Brain microvascular endothelial cell (primary cell): ENCODE results near the gene ACOT4.
A peak's percentile ranks its signal among the peaks of the same experiment; 100 is the strongest.

Source experiments
- DNase-seq: peaks from one replicate; pipeline ENCODE4 v3.0.0-alpha.2; 2020
- H3K27ac ChIP-seq: fragments of 250-450 bp; sonication (Bioruptor Pico); 2 replicates; pipeline ENCODE4 v1.5.1; 2020; ENCODE audit warnings: mild to moderate bottlenecking, moderate library complexity
- H3K27me3 ChIP-seq: fragments of 250-450 bp; sonication (Bioruptor Pico); replicated peaks from 2 replicates; pipeline ENCODE4 v1.5.1; 2020; ENCODE audit warnings: mild to moderate bottlenecking
- H3K36me3 ChIP-seq: fragments of 250-450 bp; sonication (Bioruptor Pico); replicated peaks from 2 replicates; pipeline ENCODE4 v1.5.1; 2020; ENCODE audit warnings: mild to moderate bottlenecking
- H3K4me3 ChIP-seq: 2 replicates; pipeline ENCODE4 v1.5.1; 2011; ENCODE audit warnings: low read depth, mild to moderate bottlenecking, control low read depth, low read length, moderate library complexity
- in situ Hi-C: cut with HindIII; loops from 2 replicates; pipeline ENCODE4 v1.10.0; 2017; ENCODE audit warnings: low sequenced_read_pairs, low pct_ligation_motif_present
- TF ChIP-seq, protein P1 (sequence below): IDR thresholded peaks from 2 replicates; pipeline ENCODE4 v1.5.1; 2011; ENCODE audit warnings: low read depth, mild to moderate bottlenecking, moderate library complexity, low read length, control low read depth, inconsistent platforms; ENCODE audit errors: missing control alignments

ACOT4 gene

DNA sequence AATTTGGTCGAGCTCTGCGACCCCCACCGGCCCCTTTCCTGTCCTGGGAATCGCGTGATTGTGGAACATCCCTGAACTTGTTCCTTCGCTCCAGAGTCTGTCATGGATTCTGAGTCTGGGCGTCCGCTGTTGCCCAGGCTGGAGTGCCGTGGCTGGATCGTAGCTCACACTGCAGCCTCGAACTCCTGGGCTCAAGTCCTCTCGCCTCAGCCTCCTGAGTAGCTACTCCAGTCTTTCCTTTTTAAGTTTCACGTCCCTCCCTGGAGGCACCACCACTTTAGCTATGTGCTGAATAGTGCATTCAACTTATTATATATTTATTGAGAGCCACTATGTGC lies 21.3 kb downstream of the ACOT4 start:
- no peak for DNase-seq
- TF ChIP-seq, protein P1, sequence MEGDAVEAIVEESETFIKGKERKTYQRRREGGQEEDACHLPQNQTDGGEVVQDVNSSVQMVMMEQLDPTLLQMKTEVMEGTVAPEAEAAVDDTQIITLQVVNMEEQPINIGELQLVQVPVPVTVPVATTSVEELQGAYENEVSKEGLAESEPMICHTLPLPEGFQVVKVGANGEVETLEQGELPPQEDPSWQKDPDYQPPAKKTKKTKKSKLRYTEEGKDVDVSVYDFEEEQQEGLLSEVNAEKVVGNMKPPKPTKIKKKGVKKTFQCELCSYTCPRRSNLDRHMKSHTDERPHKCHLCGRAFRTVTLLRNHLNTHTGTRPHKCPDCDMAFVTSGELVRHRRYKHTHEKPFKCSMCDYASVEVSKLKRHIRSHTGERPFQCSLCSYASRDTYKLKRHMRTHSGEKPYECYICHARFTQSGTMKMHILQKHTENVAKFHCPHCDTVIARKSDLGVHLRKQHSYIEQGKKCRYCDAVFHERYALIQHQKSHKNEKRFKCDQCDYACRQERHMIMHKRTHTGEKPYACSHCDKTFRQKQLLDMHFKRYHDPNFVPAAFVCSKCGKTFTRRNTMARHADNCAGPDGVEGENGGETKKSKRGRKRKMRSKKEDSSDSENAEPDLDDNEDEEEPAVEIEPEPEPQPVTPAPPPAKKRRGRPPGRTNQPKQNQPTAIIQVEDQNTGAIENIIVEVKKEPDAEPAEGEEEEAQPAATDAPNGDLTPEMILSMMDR, result no peak
- Histone ChIP-seq H3K27me3 (no peaks in the 10 kb centered on the region), H3K27ac (no peak overlapping the region), H3K36me3 (no peaks in the 10 kb centered on the region), H3K4me3 (peak overlapping the region; percentile 60)
- in situ Hi-C loops, result no loop called here

DNA sequence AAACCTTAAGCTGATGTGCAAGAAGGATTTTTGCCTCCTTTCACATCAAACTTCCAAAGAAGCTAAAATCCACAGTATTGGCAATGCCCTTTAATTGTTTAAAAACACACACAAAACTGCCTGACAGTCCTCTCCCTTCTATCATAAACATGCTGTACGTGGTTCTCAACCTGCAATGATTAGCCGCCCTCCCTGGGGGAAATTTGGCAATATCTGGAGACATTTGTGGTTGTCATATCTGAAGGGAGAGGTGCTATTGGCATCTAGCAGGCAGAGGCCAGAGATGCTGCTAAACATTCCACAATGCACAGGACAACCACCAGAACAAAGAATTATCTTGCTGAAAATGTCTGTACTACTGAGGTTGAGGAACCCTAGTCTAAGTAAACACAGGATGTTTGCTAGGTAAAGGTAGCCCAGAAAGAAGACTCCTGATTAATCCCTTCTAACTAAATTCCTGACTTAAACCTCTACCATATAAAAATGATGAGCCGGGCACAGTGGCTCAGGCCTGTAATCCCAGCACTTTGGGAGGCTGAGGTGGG lies 21.8 kb downstream of the ACOT4 start:
- DNase-seq, result no peak
- Histone ChIP-seq H3K4me3 (no peak overlapping the region), H3K27ac (no peak overlapping the region), H3K36me3 (no peaks in the 10 kb centered on the region), H3K27me3 (no peaks in the 10 kb centered on the region)
- TF ChIP-seq, protein P1, result no peak
- in situ Hi-C loops, result no loop called here

DNA sequence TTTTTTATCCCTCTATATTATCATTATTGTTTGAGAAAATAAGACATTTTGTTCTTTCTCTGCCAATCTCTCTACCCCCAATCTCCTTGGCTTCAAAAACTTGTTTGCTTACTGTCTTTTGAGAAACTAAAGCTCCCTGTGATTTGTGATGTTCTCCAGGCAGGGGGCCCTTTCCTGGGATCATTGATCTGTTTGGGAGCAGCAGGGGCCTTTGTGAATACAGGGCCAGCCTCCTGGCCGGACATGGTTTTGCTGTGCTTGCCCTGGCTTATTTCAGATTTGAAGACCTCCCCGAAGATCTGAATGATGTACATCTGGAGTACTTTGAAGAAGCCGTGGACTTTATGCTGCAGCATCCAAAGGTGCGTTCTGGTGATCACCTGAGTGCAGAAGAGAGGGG lies 25.2 kb downstream of the ACOT4 start:
- no peaks in the 10 kb centered on the region for H3K27me3 ChIP-seq
- no peaks in the 10 kb centered on the region for H3K36me3 ChIP-seq
- TF ChIP-seq, protein P1, result no peak
- no peak overlapping the region for H3K27ac ChIP-seq
- in situ Hi-C loops, result no loop called here
- H3K4me3 ChIP-seq, result no peak overlapping the region
- no peak for DNase-seq

GRCh38 chr14:73619524-73619923 lies 27.9 kb downstream of the ACOT4 start:
- no peak overlapping the region for H3K4me3 ChIP-seq
- DNase-seq, result no peak
- in situ Hi-C loops, result no loop called here
- H3K36me3 ChIP-seq, result no peaks in the 10 kb centered on the region
- no peaks in the 10 kb centered on the region for H3K27me3 ChIP-seq
- TF ChIP-seq, protein P1, result no peak
- no peak overlapping the region for H3K27ac ChIP-seq

- TF ChIP-seq, protein P1, result no peak
- Histone ChIP-seq H3K36me3 (no peaks in the 10 kb centered on the region), H3K27me3 (no peaks in the 10 kb centered on the region), H3K4me3 (no peak overlapping the region), H3K27ac (no peak overlapping the region)
- DNase-seq, result no peak
- in situ Hi-C loops, result no loop called here
These were observed 28.6 kb downstream of the ACOT4 start for GRCh38 chr14:73620268-73620667.

GRCh38 chr14:73623504-73624054 lies 31.9 kb downstream of the ACOT4 start:
- no peaks in the 10 kb centered on the region for H3K27me3 ChIP-seq
- no peak overlapping the region for H3K27ac ChIP-seq
- H3K4me3 ChIP-seq, result no peak overlapping the region
- DNase-seq, result no peak
- in situ Hi-C loops, result no loop called here
- TF ChIP-seq, protein P1, result no peak
- no peaks in the 10 kb centered on the region for H3K36me3 ChIP-seq
